Measurements from ENCODE around the gene ANKRD11.
"Not testable (repeated sequence)": the region's sequence is repeated elsewhere in the genome, so short reads cannot be mapped to it uniquely, and the experiment has no call there.

Gene ANKRD11

DNA sequence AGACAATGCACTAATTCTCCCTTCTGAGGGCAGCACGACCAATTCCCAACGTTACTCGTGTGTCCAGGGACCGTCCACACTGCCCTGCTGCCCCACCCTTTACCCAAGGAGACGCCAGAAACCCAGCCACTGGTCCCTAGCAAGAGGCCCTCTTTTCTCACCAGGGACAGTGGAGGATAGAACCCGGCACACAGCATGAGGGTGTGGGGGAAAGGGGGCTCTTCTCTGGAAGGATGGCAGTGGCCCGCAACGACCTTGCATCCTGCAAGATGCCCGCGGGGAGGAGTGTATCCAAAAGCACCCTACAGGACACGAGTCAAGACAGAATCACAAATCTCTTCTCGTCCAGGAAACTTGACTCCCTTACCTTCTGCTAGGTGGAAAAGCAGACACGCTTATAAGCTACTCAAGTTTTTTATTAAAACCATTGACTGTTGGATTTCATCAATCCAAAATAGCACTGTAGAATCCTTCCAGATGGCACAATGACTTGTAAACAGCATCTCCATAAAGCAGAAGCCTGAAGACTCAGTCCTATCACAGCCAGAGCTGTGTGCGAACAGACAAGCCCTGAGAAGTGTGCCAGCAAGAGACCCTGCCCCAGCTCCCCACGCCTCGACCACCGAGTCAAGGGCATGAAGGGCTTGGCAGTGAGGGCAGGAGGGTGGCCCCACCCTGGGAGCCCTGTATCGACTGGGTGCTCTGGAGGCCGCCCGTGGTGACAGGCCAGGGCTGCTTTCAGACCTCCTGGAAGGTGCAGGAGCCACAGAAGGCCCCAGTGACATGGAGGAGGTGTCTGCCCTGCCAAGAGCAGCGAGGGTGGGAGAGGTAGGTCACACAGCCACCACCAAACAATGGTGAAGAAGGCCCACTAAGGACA, 103.8 kb downstream of the ANKRD11 start:
- Mint-ChIP-seq H3K27ac (peak overlapping the region; percentile 23), H3K36me3 (peaks cover 6% of the 10 kb centered on the region), H3K9me3 (no peaks in the 10 kb centered on the region), H3K4me1 (peaks cover 73% of the 10 kb centered on the region), H3K4me3 (peak overlapping the region; percentile 30), H3K27me3 (no peaks in the 10 kb centered on the region)

DNA sequence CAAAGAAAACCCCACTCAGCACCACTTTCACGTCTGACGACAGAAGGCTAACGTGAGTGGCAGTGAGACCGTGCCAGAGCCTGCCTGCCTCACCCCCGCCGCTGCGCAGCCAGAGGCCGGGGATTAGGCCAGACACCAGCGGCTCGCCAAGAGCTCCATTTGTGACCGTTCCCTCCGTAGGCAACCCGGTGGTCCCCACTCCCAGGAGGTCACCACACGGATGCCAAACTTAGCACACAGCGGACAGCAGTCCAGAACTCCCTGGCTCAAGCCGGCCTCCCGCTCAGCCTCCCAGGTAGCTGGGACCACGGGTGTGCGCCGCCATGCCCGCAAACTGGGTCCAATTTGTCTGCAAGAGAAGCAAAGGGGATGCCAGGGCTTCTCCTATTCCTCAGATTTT, 104.6 kb downstream of the ANKRD11 start:
- no peaks in the 10 kb centered on the region for H3K9me3 Mint-ChIP-seq
- H3K27ac Mint-ChIP-seq = peak overlapping the region; percentile 65
- H3K4me1 Mint-ChIP-seq = peaks cover 79% of the 10 kb centered on the region
- H3K4me3 Mint-ChIP-seq = no peak overlapping the region
- peaks cover 6% of the 10 kb centered on the region for H3K36me3 Mint-ChIP-seq
- no peaks in the 10 kb centered on the region for H3K27me3 Mint-ChIP-seq

- Mint-ChIP-seq H3K27me3 (no peaks in the 10 kb centered on the region), H3K36me3 (peaks cover 1% of the 10 kb centered on the region), H3K9me3 (no peaks in the 10 kb centered on the region), H3K27ac (peak overlapping the region; percentile 91), H3K4me1 (peaks cover 89% of the 10 kb centered on the region), H3K4me3 (peak overlapping the region; percentile 66)
Observed at GRCh38 chr16:89384282-89384681, 106.1 kb downstream of the ANKRD11 start.

- Mint-ChIP-seq H3K9me3 (no peaks in the 10 kb centered on the region), H3K27ac (peak overlapping the region; percentile 79), H3K4me3 (peak overlapping the region; percentile 66), H3K27me3 (no peaks in the 10 kb centered on the region), H3K36me3 (no peaks in the 10 kb centered on the region), H3K4me1 (peaks cover 87% of the 10 kb centered on the region)
Observed at GRCh38 chr16:89383095-89384003, 107.0 kb downstream of the ANKRD11 start.

DNA sequence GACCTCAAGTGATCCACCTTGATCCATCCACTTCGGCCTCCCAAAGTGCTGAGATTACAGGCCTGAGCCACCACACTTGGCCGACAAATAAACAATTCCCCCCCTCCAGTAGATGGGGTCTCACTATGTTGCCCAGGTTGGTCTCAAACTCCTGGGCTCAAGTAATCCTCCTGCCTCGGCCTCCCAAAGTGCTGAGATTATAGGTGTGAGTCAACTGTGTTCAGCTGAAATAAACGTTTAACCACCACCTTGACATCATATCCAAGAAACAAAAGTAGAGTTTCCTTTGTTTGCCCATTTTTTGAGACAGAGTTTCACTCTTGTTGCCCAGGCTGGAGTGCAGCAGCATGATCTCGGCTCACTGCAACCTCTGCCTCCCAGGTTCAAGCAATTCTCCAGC, 107.8 kb downstream of the ANKRD11 start:
- Mint-ChIP-seq H3K27ac (peak overlapping the region; percentile 79), H3K4me3 (peak overlapping the region; percentile 66), H3K4me1 (peaks cover 88% of the 10 kb centered on the region)
- H3K36me3 Mint-ChIP-seq, H3K27me3 Mint-ChIP-seq, H3K9me3 Mint-ChIP-seq: not testable (repeated sequence)

DNA sequence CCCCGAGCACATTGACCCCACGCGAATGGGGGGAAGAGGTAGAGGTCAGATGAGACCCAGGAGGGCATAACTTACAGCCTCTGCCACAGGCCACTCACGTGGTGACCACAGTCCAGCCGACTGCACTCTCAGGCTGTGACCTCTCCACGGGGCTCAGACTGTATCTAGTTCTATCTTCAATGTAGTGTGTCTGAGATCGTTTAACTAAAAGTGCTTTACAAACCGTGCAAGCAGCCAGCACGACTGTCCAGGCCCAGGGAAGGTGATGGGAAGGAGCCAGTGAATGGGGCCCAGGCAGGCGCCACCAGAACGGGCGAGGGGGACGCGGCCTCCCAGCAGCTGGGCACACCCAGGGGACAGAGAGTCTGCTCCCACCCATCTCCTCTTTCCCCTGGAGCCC, 108.6 kb downstream of the ANKRD11 start:
- no peaks in the 10 kb centered on the region for H3K27me3 Mint-ChIP-seq
- H3K27ac Mint-ChIP-seq = peak overlapping the region; percentile 68
- H3K4me3 Mint-ChIP-seq = peak overlapping the region; percentile 53

GRCh38 chr16:89380681-89381080, 109.7 kb downstream of the ANKRD11 start:
- Mint-ChIP-seq H3K4me1 (peaks cover 88% of the 10 kb centered on the region), H3K27ac (peak overlapping the region; percentile 55), H3K4me3 (no peak overlapping the region), H3K9me3 (no peaks in the 10 kb centered on the region), H3K27me3 (no peaks in the 10 kb centered on the region), H3K36me3 (peaks cover 11% of the 10 kb centered on the region)

More for the DNA sequence above, 108.6 kb downstream of the ANKRD11 start:
- H3K36me3 Mint-ChIP-seq = peaks cover 6% of the 10 kb centered on the region
- no peaks in the 10 kb centered on the region for H3K9me3 Mint-ChIP-seq
- H3K4me1 Mint-ChIP-seq = peaks cover 90% of the 10 kb centered on the region

DNA sequence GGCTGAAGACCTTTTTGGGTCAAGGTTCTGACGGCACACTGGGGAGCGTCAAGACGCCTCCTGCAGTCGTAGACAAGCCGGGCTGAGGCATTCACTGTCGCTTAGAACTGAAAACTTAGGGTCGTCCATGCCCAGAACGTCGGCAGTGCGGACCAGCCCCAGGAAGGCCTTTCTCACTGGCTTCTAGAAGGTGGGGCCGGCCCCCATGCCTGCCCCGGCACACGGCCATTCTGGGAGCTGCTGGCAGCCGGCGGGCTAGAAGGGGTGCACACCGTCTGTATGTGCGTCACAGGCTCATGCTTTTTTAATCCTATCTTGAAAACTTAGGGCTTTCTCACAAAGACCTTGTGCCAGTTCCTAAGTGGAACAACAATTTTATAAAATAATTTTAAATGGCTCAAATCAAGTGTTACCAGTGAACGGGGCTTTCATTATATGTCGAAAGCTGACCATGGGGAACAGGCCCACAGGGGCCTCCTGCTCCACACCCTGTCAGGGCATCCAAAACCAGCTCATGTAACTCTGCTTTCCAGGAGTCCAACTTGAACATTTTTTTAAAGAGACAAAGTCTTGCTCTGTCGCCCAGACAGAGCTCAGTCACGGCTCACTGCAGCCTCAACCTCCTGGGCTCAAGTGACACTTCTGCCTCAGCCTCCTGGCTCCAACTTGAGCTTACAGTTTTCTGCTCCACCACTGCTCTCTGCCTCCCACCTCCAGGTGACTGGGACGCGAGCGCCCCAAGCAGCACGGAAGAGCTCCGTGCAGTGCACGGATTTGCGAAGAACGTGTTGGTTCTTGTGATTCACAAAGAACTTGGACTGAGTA, 111.2 kb downstream of the ANKRD11 start:
- H3K27ac Mint-ChIP-seq = no peak overlapping the region

DNA sequence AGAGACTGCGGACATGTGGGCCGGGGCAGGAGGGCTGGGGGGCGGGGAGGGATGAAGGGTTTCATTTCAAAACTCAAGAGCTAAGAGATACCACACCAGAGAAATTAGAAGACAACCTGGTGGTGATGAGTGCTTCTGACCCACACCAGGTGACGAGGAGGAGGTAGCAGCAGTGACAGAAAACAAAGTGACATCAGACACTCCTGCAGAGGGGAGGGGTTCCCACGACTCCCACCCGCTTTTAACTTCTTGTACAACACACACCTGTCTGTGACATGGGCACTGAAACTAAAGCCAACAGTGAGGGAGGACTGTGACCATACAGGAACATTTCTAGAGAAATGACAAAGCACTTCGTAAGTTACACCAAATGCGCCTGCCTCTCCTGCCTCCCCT, 112.9 kb downstream of the ANKRD11 start:
- peaks cover 88% of the 10 kb centered on the region for H3K4me1 Mint-ChIP-seq
- H3K36me3 Mint-ChIP-seq = peaks cover 11% of the 10 kb centered on the region
- no peak overlapping the region for H3K4me3 Mint-ChIP-seq
- no peaks in the 10 kb centered on the region for H3K9me3 Mint-ChIP-seq
- H3K27me3 Mint-ChIP-seq = no peaks in the 10 kb centered on the region
- no peak overlapping the region for H3K27ac Mint-ChIP-seq

More for the DNA sequence above, 111.2 kb downstream of the ANKRD11 start:
- Mint-ChIP-seq H3K27me3 (no peaks in the 10 kb centered on the region), H3K36me3 (peaks cover 11% of the 10 kb centered on the region), H3K4me3 (no peak overlapping the region), H3K4me1 (peaks cover 89% of the 10 kb centered on the region), H3K9me3 (no peaks in the 10 kb centered on the region)

DNA sequence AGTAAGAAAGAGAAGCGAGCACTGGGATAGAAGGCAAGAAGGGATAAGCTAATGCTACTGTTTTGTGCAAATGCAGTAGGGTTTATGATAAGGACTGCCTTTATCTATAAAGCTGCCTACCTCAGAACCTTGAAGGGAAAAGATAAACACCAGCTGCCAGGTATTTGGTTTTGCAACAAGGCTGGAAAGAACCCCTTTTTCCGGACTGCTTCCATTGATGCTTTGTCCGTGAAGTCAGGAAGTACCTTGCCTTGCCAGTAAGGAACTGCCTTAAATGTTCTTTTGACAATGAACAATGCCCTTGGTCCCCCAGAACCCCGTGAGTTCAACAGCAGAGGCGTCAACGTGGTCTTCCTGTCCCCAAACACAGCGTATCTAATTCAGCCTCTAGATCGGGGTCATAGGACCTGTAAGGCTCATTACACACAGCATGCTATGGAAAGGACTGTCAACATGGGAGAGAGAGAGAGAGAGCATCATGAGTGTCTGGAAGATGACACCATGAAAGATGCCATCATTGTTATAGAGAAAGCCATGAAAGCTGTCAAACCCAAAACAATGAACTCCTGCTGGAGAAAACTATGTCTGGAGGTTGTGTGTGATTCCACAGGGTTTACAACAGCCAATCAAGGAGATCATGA, 113.4 kb downstream of the ANKRD11 start:
- Mint-ChIP-seq H3K36me3 (peaks cover 11% of the 10 kb centered on the region), H3K9me3 (no peaks in the 10 kb centered on the region), H3K4me1 (peaks cover 88% of the 10 kb centered on the region), H3K4me3 (no peak overlapping the region), H3K27me3 (no peaks in the 10 kb centered on the region), H3K27ac (peak overlapping the region; percentile 72)

- H3K4me3 Mint-ChIP-seq = no peak overlapping the region
- H3K36me3 Mint-ChIP-seq = peaks cover 11% of the 10 kb centered on the region
- no peaks in the 10 kb centered on the region for H3K9me3 Mint-ChIP-seq
- H3K4me1 Mint-ChIP-seq = peaks cover 89% of the 10 kb centered on the region
- H3K27me3 Mint-ChIP-seq = no peaks in the 10 kb centered on the region
- no peak overlapping the region for H3K27ac Mint-ChIP-seq
Observed at GRCh38 chr16:89375686-89376085, 114.7 kb downstream of the ANKRD11 start.

DNA sequence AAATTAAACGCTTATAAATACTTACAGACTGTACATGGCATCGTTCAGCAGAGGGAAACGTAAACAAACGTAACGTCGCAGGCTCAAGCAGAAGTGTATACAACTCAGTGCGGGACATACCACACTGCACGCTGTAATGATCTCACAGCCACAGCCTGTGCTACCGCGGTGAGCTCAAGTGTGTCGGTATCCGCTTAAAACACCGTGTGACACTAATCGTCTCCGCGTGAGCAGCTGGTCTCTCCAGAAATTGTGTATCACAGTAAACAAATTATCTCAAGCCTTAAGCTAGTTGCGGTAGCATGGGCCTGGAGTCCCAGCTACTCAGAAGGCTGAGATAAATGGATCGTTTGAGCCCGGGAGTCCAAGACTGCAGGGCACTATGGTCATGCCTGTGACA, 115.3 kb downstream of the ANKRD11 start:
- H3K36me3 Mint-ChIP-seq = peaks cover 11% of the 10 kb centered on the region

GRCh38 chr16:89374393-89374960, 115.9 kb downstream of the ANKRD11 start:
- peak overlapping the region; percentile 59 for H3K27ac Mint-ChIP-seq
- no peak overlapping the region for H3K4me3 Mint-ChIP-seq

More for the DNA sequence above, 115.3 kb downstream of the ANKRD11 start:
- H3K9me3 Mint-ChIP-seq = no peaks in the 10 kb centered on the region
- H3K27me3 Mint-ChIP-seq = no peaks in the 10 kb centered on the region
- peaks cover 89% of the 10 kb centered on the region for H3K4me1 Mint-ChIP-seq
- no peak overlapping the region for H3K4me3 Mint-ChIP-seq
- no peak overlapping the region for H3K27ac Mint-ChIP-seq

GRCh38 chr16:89373355-89374110, 116.8 kb downstream of the ANKRD11 start:
- Mint-ChIP-seq H3K36me3 (peaks cover 11% of the 10 kb centered on the region), H3K4me1 (peaks cover 91% of the 10 kb centered on the region), H3K4me3 (no peak overlapping the region), H3K27ac (no peak overlapping the region), H3K9me3 (no peaks in the 10 kb centered on the region), H3K27me3 (no peaks in the 10 kb centered on the region)

More at GRCh38 chr16:89374393-89374960, 115.9 kb downstream of the ANKRD11 start:
- H3K9me3 Mint-ChIP-seq = no peaks in the 10 kb centered on the region
- H3K4me1 Mint-ChIP-seq = peaks cover 89% of the 10 kb centered on the region
- no peaks in the 10 kb centered on the region for H3K27me3 Mint-ChIP-seq
- H3K36me3 Mint-ChIP-seq = peaks cover 11% of the 10 kb centered on the region
